Measurements from ENCODE around the gene DPYD. TPM values are rescaled to one million over a fixed set of nuclear protein-coding genes. Genes with fewer than 3 reads are reported as not detected.
"Not testable (repeated sequence)": the region's sequence is repeated elsewhere in the genome, so short reads cannot be mapped to it uniquely, and the experiment has no call there.

DPYD gene
- total RNA-seq, 2 experiments from 2014 or later = 6.6 to 7.8 TPM

DNA sequence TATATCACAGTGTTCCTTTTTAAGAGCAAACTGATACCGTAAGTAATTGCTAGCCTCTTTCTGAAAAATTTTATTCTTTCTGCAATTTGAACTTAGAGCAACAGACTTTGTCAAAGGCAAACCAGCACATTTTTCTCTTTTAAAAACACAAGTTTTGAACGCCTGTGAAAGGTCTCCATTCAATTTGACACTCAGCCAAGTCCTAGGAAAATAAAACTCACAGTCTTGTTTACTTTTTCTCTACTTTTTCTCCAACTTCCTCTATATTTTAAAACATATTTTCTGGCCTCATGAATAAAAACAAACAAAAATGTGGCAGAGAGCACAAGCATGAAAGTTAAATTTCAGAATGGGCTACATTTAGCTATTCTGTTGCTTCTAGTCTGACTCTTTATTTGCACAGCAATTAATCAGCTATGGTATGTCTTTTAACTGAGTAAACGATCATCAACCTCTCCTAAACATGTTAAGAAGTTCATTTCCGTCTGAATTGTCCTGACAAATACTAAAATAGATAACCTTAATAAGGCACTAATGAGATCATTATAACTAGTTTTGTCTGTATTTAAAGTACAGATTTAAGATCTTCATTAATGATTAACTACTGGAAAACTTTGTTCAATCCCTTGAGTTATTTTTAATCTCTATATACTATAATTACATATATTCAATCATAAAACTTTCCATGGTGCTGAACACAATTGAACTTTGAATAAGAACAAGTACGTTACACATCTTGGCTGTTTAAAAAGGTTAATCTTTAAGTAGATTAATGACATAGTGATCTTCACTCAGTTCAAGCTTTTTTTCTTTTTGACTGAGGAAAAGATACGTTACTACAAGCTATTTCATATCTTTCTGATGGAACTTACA is 648.7 kb downstream of the DPYD start:
- POLR2A ChIA-PET = no interaction called here
- CTCF ChIA-PET = no interaction called here

DNA sequence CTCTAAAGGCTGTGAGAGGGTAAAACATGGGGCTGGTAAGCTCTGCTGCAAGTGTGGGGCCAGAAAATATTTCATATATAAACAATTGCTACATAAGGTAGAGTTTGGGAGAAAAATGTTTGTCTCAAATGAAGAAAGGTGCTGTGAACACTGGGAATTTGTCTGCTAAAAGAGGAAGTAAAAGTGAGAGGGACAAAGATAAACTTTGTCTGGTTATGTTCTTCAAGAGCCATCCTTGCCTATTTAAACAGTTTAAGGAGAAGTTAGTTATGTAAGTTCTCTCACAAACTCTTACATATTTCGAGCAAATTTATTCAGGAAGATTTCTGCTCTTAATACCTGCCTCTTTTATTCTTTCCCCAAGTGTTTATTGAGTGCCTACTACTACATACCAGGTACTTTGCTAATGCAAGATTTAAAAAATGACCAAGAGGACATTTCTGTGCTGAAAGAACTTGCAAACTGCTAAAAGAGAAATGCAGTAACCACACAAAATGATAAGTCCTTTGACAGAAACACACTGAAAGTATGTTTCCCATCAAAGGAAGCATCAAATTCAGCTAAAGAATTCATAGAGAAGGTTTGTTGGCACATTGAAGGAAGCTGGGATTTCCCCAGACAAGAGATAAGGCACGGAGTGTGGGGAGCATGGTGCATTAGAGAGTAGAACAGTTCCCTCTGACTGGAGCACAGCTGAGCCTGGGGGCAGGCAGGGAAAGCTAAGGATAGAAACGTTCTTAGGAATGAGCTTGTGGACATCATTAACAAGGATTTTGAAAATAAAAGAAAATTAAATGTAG is 650.1 kb downstream of the DPYD start:
- POLR2A ChIA-PET = no interaction called here
- CTCF ChIA-PET = no interaction called here

DNA sequence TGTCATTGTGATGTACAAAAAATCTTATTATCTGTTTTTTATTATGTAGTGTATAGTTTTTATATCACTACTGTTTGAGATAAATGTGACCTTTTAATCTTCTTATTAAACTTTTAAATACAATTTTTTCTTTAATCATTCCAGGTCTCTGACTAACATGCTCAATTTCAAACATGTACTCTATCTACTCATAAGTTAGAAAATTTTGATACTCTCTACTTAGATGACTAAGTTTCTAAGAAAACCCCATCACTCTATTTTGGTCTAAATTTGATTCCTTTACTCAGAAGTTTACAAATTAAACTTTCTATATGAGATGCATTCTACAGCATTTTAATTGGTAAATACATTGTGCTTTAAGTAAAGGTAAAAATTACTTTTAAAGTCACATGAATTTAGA is 655.2 kb downstream of the DPYD start:
- ChIA-PET CTCF (no interaction called here), POLR2A (no interaction called here)

DNA sequence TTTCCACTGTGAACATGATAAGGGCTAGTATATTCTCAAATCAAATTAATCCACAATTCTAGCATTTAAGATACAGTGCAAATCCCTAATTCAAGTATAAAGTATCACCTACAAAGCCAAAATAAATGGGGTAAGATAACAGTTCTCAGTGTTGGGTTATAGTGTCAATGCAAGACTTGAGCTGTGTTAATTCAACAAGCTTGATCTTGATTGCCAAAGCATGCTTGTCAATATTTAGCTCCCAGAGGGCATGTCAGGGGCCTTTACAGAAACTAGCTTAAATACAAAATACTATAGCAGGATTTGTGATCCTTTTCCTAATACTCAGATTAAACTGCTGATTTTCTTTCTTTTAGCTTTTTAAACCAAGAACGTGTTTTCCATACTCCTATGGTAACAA is 658.0 kb downstream of the DPYD start:
- POLR2A ChIA-PET = no interaction called here

DNA sequence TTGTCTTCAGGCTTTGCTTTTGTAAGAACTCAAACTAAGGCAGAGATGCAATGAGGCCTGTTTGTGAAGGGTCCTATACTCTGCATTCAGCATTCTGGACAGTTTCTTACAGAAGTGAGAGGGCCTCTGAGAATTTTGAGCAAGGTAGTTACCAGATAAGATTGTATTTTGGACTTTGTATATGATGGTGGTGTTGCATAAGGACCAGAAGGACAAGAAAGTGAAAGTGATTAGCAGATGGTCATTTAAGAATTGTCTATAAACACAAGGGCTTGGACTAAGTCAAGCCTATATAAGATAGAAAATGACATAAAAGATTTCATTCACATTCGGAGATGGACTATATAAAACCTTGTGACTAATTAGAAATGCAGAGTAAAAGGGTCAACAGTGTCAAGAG is 662.2 kb downstream of the DPYD start:
- ChIA-PET POLR2A (no interaction called here), CTCF (no interaction called here)

More for the DNA sequence above, 658.0 kb downstream of the DPYD start:
- CTCF ChIA-PET = no interaction called here

DNA sequence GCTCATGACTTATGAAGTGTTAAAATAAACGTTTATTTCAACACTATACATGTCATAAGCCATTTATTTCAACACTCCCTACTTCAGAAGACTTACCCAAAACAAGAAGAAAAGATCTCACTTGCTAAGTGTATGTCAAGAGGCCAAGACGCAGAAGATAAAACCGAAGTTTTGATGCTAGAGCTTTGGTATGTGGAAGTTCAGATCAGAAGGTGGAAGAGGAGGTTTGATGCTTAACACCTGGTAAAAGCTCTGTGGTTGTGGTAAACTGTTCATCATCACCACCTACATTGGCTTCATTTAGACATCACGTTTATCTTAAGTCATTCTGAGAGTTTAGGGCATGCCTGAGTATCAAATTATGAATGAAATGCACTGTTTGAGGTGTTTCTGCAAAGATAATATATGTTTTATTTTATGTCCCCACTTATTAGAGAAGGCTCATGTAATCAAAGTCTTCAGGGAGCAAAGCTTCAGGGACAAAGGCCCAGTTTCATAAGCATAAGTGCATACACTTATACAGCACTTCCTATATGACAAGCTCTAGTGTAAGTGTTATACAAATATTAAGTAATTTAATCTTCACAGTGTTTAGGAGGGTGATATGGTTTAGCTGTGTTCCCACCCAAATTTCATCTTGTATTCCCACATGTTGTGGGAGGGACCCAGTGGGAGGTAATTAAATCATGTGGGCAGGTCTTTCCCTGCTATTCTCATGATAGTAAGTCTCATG is 665.9 kb downstream of the DPYD start:
- ChIA-PET CTCF (no interaction called here), POLR2A (no interaction called here)

DNA sequence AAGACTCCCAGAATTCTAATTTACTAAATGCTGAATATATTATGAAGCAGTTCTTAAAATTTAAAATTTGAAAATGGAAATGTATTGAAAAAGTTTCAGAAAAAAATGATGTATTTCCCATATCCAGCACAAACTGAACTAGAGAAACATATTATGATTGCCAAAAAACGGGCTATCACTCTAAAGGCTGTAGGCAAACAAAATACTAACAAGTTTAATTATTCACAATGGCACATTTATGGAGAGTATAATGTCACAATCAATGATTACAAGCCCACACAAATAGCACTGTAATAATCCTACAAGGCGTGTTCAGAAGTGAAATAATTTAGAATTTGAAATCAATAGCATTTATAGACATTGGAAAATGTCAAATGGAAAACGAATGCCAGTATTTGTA is 667.9 kb downstream of the DPYD start:
- ChIA-PET POLR2A (no interaction called here), CTCF (no interaction called here)

DNA sequence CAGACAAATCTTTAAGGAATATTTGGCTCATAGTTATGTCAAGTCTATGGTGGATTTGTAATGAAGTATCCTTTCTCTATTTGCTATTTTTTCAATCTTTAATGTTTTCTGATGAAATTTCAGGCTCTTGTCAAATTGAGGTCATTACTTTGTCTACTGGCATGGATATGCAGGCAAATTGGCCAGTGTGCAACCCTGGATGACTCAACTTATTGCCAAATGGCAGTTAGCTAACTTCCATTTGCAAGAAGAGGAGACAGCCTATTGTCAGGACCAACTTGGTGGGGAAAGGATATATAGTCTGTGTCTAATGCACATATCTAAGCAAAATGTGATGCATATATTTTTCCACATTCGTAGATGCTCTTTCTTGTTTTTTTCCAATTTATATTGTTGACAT is 668.8 kb downstream of the DPYD start:
- POLR2A ChIA-PET = no interaction called here
- CTCF ChIA-PET = no interaction called here

DNA sequence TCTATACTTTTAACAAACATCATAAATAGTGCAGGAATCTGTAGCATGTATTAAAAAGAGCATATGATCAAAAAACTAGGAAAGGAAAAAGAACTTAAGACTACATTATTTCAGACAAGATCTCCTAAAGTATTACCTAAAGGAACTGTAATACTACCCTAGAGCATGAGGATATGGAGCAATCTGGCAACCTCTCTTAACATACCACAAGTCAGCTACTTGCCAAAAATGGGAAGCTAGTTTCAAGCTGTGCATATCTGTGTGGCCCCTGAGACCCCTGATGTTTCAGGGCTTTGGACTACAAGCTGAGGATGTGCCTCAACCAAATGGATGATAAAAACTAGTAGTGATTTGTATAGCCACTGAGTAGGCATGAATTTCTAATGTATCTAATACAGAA is 673.6 kb downstream of the DPYD start:
- CTCF ChIA-PET = no interaction called here
- POLR2A ChIA-PET = no interaction called here

DNA sequence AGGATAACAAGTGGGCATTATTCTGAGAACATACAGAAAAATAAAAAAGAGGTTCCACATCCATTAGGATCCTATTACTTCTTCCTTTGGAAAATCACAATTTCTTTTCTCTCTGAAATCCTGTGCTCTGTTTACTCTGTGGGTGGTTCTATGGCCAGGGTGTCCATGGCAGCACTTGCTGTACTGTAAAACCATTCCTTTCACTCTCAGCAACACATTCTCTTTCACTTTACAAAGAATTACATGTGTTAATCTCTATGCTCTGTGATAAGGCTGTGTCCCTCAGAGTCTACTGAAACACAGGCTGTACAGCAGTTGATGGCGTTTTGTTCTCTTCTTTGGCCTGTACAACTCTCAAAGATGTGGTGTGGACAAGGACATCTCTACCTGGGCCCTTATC is 675.2 kb downstream of the DPYD start:
- ChIA-PET CTCF (no interaction called here), POLR2A (no interaction called here)

DNA sequence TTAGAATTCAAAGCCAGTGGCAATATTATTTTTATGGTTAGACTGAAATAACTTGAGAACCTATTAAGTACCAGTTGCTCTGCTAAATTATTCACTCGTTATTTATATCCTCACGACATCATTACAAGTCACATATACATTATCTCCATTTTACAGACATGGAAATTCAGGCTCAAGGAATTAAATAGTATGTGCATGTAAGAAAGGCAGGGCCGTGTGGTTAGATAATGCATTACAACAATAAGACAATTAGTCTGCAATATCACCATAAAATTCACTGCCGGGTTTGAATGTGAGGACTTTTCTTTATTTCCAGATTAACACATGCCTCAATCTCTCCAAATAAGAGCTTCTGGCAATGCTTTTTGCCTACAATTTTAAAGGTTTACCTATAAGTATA is 675.8 kb downstream of the DPYD start:
- CTCF ChIA-PET = no interaction called here
- POLR2A ChIA-PET = interaction anchor here (0.9 kb wide), 1 partner anchor 809 kb away, joined by 3 read pairs; no protein-coding TSS in a partner anchor

DNA sequence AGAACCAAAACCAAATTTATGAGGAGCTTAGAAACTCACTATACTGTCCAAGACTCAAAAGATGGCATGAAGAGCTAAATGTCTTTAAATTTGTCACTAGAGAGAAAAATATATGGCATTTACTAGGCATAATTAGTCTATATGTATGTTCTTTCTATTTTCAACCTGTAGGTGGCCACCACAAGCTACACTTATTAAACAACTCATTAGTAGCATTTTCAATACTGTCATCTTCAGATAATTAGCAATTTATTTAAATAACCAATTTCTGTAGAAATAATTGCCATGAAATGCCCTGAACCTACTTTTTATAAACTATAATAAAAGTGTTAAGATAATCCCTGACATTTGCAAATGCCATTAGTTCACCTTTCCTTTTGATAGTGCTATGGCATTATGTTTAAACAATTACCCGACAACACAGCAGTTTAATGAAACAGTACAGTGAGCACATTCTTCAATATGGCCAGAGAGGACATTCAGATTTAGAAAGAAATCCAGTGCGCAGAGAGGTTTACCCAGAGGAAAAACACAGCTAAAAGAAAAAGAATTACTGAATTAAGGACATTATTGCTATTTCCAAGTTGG is 676.8 kb downstream of the DPYD start:
- ChIA-PET CTCF (no interaction called here), POLR2A (interaction anchor here (0.9 kb wide), 1 partner anchor 810 kb away, joined by 3 read pairs; no protein-coding TSS in a partner anchor)

DNA sequence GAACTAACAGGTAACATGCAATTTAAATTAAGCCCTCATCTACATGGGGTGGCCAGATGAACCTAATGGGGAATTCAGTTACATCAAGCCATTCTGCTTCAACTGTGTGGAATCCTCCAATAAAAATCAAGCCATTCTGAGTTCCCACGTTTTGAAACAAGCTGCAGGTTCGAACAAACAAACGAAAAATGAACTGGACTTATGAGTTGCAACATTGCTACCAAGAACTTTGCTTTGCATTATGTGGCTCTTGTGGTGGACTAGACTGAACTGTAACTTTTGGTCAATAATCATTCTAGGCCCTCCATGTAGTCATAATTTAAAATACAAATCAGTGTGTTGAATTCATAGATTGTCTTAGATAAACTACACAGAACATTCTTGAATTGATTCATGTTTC is 682.0 kb downstream of the DPYD start:
- ChIA-PET POLR2A (no interaction called here), CTCF (no interaction called here)

DNA sequence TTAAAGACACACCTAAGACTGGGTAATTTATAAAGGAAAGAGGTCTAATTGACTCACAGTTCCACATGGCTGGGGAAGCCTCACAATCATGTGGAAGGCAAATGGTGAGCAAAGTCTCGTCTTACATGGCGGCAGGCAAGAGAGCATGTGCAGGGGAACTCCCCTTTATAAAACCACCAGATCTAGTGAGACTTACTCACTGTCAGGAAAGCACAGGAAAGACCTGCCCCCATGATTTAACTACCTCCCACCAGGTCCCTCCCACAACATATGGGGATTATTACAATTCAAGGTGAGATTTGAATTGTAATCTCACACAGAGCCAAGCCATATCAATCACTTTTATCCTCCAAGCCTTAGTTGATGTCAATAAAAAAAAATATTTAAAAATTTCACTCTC is 689.5 kb downstream of the DPYD start:
- CTCF ChIA-PET, POLR2A ChIA-PET: not testable (repeated sequence)

DNA sequence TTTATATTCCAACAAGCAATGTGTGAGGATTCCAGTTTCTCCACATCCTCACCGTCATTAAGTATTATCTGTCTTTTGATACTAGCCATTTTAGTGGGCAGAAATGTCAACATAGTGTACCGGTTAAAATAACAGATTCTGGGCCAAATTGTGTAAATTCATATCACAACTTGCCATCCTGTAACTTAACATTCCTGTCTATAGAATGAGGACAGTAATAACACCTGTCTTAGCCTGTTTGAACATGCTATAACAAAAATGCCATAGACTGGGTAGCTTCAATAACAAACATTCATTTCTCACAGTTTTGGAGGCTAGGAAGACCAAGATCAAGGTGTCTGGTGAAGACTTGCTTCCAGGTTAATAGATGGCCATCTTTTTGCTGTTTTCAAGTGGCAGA is 708.2 kb downstream of the DPYD start:
- POLR2A ChIA-PET = no interaction called here
- CTCF ChIA-PET = no interaction called here

DNA sequence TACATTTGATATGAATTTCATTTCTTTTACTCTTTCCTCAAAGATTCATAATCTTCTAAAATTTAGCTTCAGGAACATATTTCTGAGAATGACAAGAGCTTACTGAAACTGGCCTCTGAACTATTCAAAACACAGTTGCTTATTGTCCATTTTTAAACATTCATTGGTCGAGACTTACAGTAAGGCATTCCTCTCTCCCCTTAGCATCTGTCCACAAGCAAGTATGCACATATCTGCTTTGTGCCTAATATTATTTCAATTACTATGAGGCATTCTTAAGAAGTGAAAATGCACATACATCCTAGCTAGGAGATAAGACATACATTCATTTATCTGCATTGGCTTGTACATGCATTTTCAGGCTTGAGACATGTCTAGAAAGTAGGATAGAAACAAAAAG is 710.5 kb downstream of the DPYD start:
- ChIA-PET POLR2A (no interaction called here), CTCF (no interaction called here)

DNA sequence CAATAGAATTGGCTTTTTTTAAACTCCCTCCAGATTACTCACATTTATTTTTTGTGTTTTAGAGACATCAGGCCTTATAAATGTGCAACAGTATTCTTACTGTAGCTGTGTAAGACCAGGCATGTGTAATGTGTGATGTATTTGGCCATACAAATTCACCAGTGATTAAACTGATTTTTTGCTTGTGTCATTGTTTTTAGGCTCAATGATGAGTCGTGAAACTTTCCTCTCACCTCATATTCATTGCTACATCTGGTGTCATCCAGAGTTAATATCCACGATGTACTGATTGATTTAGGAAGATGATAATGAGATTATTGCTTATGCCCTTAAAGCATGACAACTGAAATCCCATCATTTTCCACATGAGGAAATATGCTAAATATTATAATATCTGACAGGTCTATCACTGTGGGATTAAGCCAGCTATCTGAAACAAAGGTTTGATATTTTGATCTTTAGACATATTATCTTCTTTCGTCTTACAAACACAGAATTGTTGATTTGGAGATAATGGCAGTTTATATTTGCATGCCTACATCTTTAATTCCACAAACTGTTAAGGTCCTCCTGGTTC is 711.4 kb downstream of the DPYD start:
- CTCF ChIA-PET = no interaction called here
- POLR2A ChIA-PET = no interaction called here

DNA sequence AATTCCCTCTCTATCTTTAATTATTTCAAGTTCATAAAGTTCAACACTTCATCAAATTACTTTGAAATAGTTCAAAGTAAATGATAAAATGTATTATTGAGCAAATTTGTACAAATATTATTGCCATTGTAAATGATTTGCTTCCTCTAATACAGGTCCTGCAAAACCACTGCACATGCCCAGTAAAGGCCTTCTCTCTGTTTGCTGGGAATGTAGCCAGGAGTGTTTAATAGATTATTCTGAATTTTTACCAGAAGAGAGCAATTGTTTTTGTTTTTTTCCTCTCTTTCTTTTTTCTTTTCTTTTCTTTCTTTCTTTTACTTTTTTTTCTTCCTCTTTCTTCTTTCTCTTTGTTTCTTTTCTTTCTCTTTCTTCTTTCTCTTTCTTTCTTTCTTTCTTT is 713.0 kb downstream of the DPYD start:
- ChIA-PET POLR2A (no interaction called here), CTCF (no interaction called here)

DNA sequence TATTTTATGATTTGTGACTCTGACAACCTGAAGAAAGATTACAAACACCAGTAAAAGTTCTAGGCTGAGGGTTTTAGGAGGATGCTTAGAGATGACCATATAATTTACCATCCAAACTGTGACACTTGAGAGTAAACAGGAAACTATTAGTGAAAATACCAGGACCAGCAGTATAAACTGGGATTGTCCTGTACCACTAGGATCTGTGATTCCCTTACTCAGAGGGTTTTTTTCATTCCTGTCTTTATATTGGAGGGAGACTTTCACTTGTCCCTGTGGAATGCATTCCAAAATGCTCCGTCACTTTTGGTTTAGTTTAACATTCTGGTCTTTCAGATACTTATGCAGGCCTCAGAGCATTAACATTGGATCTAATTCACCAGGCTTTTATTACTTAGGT is 716.4 kb downstream of the DPYD start:
- ChIA-PET CTCF (no interaction called here), POLR2A (no interaction called here)

Data from activated CD8-positive, alpha-beta memory T cell treated with anti-CD3 and anti-CD28 coated beads for 36 hours (primary cell).